Activated naive CD8-positive, alpha-beta T cell treated with anti-CD3 and anti-CD28 coated beads, Interleukin-2, amount 10 ng/mL, durations not matched to agents 7 days and 5 days (primary cell): ENCODE results near the gene MAPK1. TPM values are rescaled to one million over a fixed set of nuclear protein-coding genes. Genes with fewer than 3 reads are reported as not detected.

Experiments used
- ATAC-seq: fragments of 150-1000 bp; cut with Tn5 transposase; one replicate; pipeline ENCODE4 v1.10.0; 2021; ENCODE audit warnings: low read depth, moderate library complexity
- POLR2A ChIA-PET: fragments of 350-600 bp; sonication (Branson Sonifier 250); formaldehyde crosslinking; loops from one replicate; lab custom pipeline; 2021; ENCODE audit warnings: antibody characterized with exemption; lab: Charles Lee
- DNase-seq: peaks from one replicate; pipeline ENCODE4 v3.0.0; 2021
- H3K27ac Mint-ChIP-seq: one replicate; pipeline ENCODE4 v1.8.0; 2022; ENCODE audit warnings: mild to moderate bottlenecking, mixed read lengths
- H3K27me3 Mint-ChIP-seq: one replicate; pipeline ENCODE4 v1.8.0; 2022; ENCODE audit warnings: mild to moderate bottlenecking, moderate library complexity, mixed read lengths
- H3K36me3 Mint-ChIP-seq: one replicate; pipeline ENCODE4 v1.8.0; 2021; ENCODE audit warnings: mild to moderate bottlenecking, mixed read lengths
- H3K4me1 Mint-ChIP-seq: one replicate; pipeline ENCODE4 v1.8.0; 2021; ENCODE audit warnings: mixed read lengths
- H3K4me3 Mint-ChIP-seq: one replicate; pipeline ENCODE4 v1.8.0; 2022; ENCODE audit warnings: mild to moderate bottlenecking, moderate library complexity, mixed read lengths
- H3K9me3 Mint-ChIP-seq: one replicate; pipeline ENCODE4 v1.8.0; 2021; ENCODE audit warnings: mixed read lengths
- total RNA-seq, 2 experiments: library from RNA; stranded (reverse); gene quantifications; one replicate each; pipeline ENCODE4 v1.2.3, GENCODE V29; 2021

The MAPK1 gene
- total RNA-seq, 2 experiments from 2014 or later, result 126 to 131 TPM

GRCh38 chr22:21768435-21768834, 99.0 kb downstream of the MAPK1 start:
- H3K27ac Mint-ChIP-seq, result peak overlapping the region; percentile 90
- H3K9me3 Mint-ChIP-seq, result no peaks in the 10 kb centered on the region
- peak overlapping the region; percentile 40 for H3K4me3 Mint-ChIP-seq
- H3K4me1 Mint-ChIP-seq, result peaks cover 60% of the 10 kb centered on the region
- no peak for DNase-seq
- peaks cover 61% of the 10 kb centered on the region for H3K36me3 Mint-ChIP-seq
- no peak for ATAC-seq
- POLR2A ChIA-PET, result no interaction called here
- no peaks in the 10 kb centered on the region for H3K27me3 Mint-ChIP-seq

- POLR2A ChIA-PET, result interaction anchor here (0.6 to 2.1 kb wide), 5 partner anchors 31 to 101 kb away, joined by 3 to 8 read pairs (median 5); partner anchors contain the start of genes PPIL2 and YPEL1
- H3K9me3 Mint-ChIP-seq, result no peaks in the 10 kb centered on the region
- peak overlapping the region; percentile 71 for H3K4me3 Mint-ChIP-seq
- DNase-seq (peak; percentile 62), ATAC-seq (peak; percentile 96)
- H3K27me3 Mint-ChIP-seq, result no peaks in the 10 kb centered on the region
- H3K4me1 Mint-ChIP-seq, result peaks cover 62% of the 10 kb centered on the region
- peak overlapping the region; percentile 90 for H3K27ac Mint-ChIP-seq
- peaks cover 65% of the 10 kb centered on the region for H3K36me3 Mint-ChIP-seq
Observed at GRCh38 chr22:21766691-21767462, 100.6 kb downstream of the MAPK1 start.

- Mint-ChIP-seq H3K27me3 (no peaks in the 10 kb centered on the region), H3K36me3 (peaks cover 61% of the 10 kb centered on the region), H3K9me3 (no peaks in the 10 kb centered on the region), H3K27ac (peak overlapping the region; percentile 90), H3K4me1 (peaks cover 69% of the 10 kb centered on the region), H3K4me3 (peak overlapping the region; percentile 71)
- POLR2A ChIA-PET, result interaction anchor here (0.6 to 2.1 kb wide), 3 partner anchors 30 to 100 kb away, joined by 3 to 8 read pairs (median 6); partner anchors contain the start of genes PPIL2 and YPEL1
- DNase-seq, result no peak
- ATAC-seq, result no peak
Observed at GRCh38 chr22:21765909-21766529, 101.4 kb downstream of the MAPK1 start.

GRCh38 chr22:21764038-21764804, 103.2 kb downstream of the MAPK1 start:
- POLR2A ChIA-PET, result no interaction called here
- ATAC-seq, result no peak
- peak overlapping the region; percentile 68 for H3K27ac Mint-ChIP-seq
- H3K9me3 Mint-ChIP-seq, result no peaks in the 10 kb centered on the region
- DNase-seq, result no peak
- peak overlapping the region; percentile 54 for H3K4me3 Mint-ChIP-seq
- H3K36me3 Mint-ChIP-seq, result peaks cover 53% of the 10 kb centered on the region
- no peaks in the 10 kb centered on the region for H3K27me3 Mint-ChIP-seq
- H3K4me1 Mint-ChIP-seq, result peaks cover 75% of the 10 kb centered on the region

GRCh38 chr22:21762712-21763581, 104.5 kb downstream of the MAPK1 start:
- POLR2A ChIA-PET, result interaction anchor here (1.2 to 1.4 kb wide), 2 partner anchors 27 to 28 kb away, joined by 4 read pairs; partner anchors contain the start of gene YPEL1
- peaks cover 71% of the 10 kb centered on the region for H3K4me1 Mint-ChIP-seq
- no peaks in the 10 kb centered on the region for H3K27me3 Mint-ChIP-seq
- H3K4me3 Mint-ChIP-seq, result peak overlapping the region; percentile 54
- no peaks in the 10 kb centered on the region for H3K9me3 Mint-ChIP-seq
- H3K36me3 Mint-ChIP-seq, result peaks cover 53% of the 10 kb centered on the region
- H3K27ac Mint-ChIP-seq, result peak overlapping the region; percentile 68
- ATAC-seq (peak; percentile 9), DNase-seq (no peak)

GRCh38 chr22:21761994-21762680, 105.3 kb downstream of the MAPK1 start:
- Mint-ChIP-seq H3K9me3 (no peaks in the 10 kb centered on the region), H3K27me3 (no peaks in the 10 kb centered on the region), H3K27ac (no peak overlapping the region), H3K4me3 (no peak overlapping the region), H3K36me3 (peaks cover 50% of the 10 kb centered on the region), H3K4me1 (peaks cover 65% of the 10 kb centered on the region)
- no peak for ATAC-seq
- POLR2A ChIA-PET, result interaction anchor here (0.6 to 1.4 kb wide), 3 partner anchors 26 to 34 kb away, joined by 3 to 4 read pairs (median 4); partner anchors contain the start of gene YPEL1
- DNase-seq, result no peak

- DNase-seq (no peak), ATAC-seq (no peak)
- Mint-ChIP-seq H3K36me3 (peaks cover 47% of the 10 kb centered on the region), H3K4me3 (no peak overlapping the region), H3K27ac (no peak overlapping the region), H3K9me3 (no peaks in the 10 kb centered on the region), H3K27me3 (no peaks in the 10 kb centered on the region), H3K4me1 (peaks cover 56% of the 10 kb centered on the region)
- POLR2A ChIA-PET, result no interaction called here
Observed at GRCh38 chr22:21761086-21761485, 106.4 kb downstream of the MAPK1 start.

- Mint-ChIP-seq H3K36me3 (peaks cover 45% of the 10 kb centered on the region), H3K9me3 (no peaks in the 10 kb centered on the region), H3K27me3 (no peaks in the 10 kb centered on the region), H3K4me3 (no peak overlapping the region), H3K27ac (no peak overlapping the region), H3K4me1 (peaks cover 51% of the 10 kb centered on the region)
- DNase-seq (no peak), ATAC-seq (no peak)
- POLR2A ChIA-PET, result no interaction called here
Observed at GRCh38 chr22:21760640-21761039, 106.8 kb downstream of the MAPK1 start.

- Mint-ChIP-seq H3K27ac (no peak overlapping the region), H3K36me3 (peaks cover 43% of the 10 kb centered on the region), H3K9me3 (no peaks in the 10 kb centered on the region), H3K4me3 (no peak overlapping the region), H3K27me3 (no peaks in the 10 kb centered on the region), H3K4me1 (peaks cover 46% of the 10 kb centered on the region)
- POLR2A ChIA-PET, result no interaction called here
- DNase-seq, result no peak
- ATAC-seq, result no peak
Observed at GRCh38 chr22:21759646-21760376, 107.6 kb downstream of the MAPK1 start.

GRCh38 chr22:21759093-21759492, 108.4 kb downstream of the MAPK1 start:
- DNase-seq (no peak), ATAC-seq (no peak)
- peaks cover 39% of the 10 kb centered on the region for H3K4me1 Mint-ChIP-seq
- POLR2A ChIA-PET, result no interaction called here
- H3K27ac Mint-ChIP-seq, result no peak overlapping the region
- no peaks in the 10 kb centered on the region for H3K9me3 Mint-ChIP-seq
- peaks cover 38% of the 10 kb centered on the region for H3K36me3 Mint-ChIP-seq
- no peaks in the 10 kb centered on the region for H3K27me3 Mint-ChIP-seq
- no peak overlapping the region for H3K4me3 Mint-ChIP-seq

GRCh38 chr22:21758091-21758864, 109.2 kb downstream of the MAPK1 start:
- peaks cover 30% of the 10 kb centered on the region for H3K4me1 Mint-ChIP-seq
- H3K9me3 Mint-ChIP-seq, result no peaks in the 10 kb centered on the region
- DNase-seq (no peak), ATAC-seq (no peak)
- H3K27ac Mint-ChIP-seq, result peak overlapping the region; percentile 67
- peaks cover 33% of the 10 kb centered on the region for H3K36me3 Mint-ChIP-seq
- H3K4me3 Mint-ChIP-seq, result no peak overlapping the region
- no peaks in the 10 kb centered on the region for H3K27me3 Mint-ChIP-seq
- POLR2A ChIA-PET, result no interaction called here
